Activated CD4-positive, alpha-beta memory T cell treated with anti-CD3 and anti-CD28 coated beads for 36 hours (primary cell): ENCODE data around the gene HOXB13. TPM values are rescaled to one million over a fixed set of nuclear protein-coding genes. Genes with fewer than 3 reads are reported as not detected.

Experiments
- CTCF ChIA-PET: fragments of 350-600 bp; sonication (Branson Sonifier 250); formaldehyde crosslinking; loops from one replicate; lab custom pipeline; 2021; ENCODE audit warnings: antibody characterized with exemption, inconsistent platforms; lab: Charles Lee
- POLR2A ChIA-PET: fragments of 350-600 bp; sonication (Branson Sonifier 250); formaldehyde crosslinking; loops from one replicate; lab custom pipeline; 2021; ENCODE audit warnings: antibody characterized with exemption; lab: Charles Lee
- DNase-seq: peaks from one replicate; pipeline ENCODE4 v3.0.0-alpha.2; 2020
- H3K27ac Mint-ChIP-seq: one replicate; pipeline ENCODE4 v1.8.0; 2021; ENCODE audit warnings: mixed read lengths
- H3K27me3 Mint-ChIP-seq: one replicate; pipeline ENCODE4 v1.8.0; 2021; ENCODE audit warnings: mixed read lengths
- H3K36me3 Mint-ChIP-seq: one replicate; pipeline ENCODE4 v1.8.0; 2021; ENCODE audit warnings: mixed read lengths
- H3K4me1 Mint-ChIP-seq: one replicate; pipeline ENCODE4 v1.8.0; 2021; ENCODE audit warnings: low read depth, mixed read lengths
- H3K4me3 Mint-ChIP-seq: one replicate; pipeline ENCODE4 v1.8.0; 2021; ENCODE audit warnings: mild to moderate bottlenecking, mixed read lengths
- H3K9me3 Mint-ChIP-seq: one replicate; pipeline ENCODE4 v1.8.0; 2021; ENCODE audit warnings: mixed read lengths
- intact Hi-C: fragments of 100-400 bp; cut with micrococcal nuclease; formaldehyde crosslinking; loops from one replicate; pipeline ENCODE4 v1.15.1; 2023
- total RNA-seq, 2 experiments: library from RNA; stranded (reverse); gene quantifications; one replicate each; pipeline ENCODE4 v1.2.3, GENCODE V29; 2021

HOXB13 gene
- total RNA-seq, 2 experiments from 2014 or later: not detected

DNA sequence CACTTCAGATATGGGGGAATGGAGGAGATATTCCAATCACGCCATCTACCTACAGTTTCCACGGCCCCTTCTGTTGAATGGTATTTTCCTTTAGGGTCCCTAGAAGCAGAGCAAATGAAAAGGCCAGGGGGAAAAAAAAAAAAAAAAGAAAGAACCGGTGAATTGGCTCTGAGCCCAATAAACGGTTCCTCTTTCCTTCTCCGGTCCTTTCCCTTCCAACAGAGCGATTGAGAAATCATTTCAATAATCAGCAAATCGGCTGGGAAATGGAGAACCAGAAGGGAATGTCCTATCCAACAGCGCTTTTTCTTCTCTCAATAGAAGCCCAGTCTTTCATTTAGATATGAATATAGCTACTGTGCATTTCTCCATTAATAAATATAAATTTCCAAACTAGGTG lies 26.8 kb upstream of the HOXB13 start:
- Mint-ChIP-seq H3K4me3 (no peak overlapping the region), H3K27ac (no peak overlapping the region), H3K27me3 (peaks cover 77% of the 10 kb centered on the region), H3K9me3 (no peaks in the 10 kb centered on the region), H3K4me1 (peaks cover 13% of the 10 kb centered on the region), H3K36me3 (no peaks in the 10 kb centered on the region)
- DNase-seq: no peak
- ChIA-PET POLR2A (no interaction called here), CTCF (no interaction called here)
- intact Hi-C loops: no loop called here

DNA sequence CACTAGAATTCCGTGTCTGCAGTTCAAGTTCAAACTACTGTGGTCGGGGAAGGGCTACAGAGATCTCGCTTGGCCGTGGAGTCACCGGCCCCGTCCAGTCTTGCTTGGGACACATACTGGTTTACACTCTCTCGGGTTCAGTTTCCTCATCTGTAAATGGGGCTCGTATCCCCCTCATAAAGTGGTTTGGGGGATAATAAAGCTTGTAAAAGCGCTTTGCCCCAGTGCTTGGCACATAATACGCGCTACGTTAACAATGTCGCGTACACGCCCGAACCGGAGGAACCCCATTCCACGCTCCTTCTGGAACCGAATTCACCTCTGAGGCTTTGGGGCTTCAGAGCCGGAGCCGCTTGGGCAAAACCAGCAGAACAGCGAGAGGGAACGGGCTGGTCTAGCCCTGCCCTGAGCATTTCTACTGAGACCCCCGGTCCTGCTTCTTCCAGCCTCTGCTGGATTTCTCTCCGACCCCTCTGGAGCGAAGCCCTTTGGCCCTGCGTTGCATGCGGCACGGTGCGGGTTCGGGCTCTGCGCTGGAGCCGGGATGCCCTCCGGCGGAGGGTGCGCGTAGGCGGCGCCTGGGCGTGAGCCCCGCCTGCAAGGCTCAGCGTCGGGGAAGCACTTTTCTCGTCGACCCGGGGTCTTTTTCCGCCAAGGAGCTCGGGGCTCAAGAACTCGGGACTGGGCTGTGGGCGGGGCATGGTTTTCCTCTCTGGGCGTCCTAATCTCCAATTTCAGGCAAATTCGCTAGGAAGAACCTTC lies 26.1 kb upstream of the HOXB13 start:
- no peak for DNase-seq
- Mint-ChIP-seq H3K27ac (peak overlapping the region; percentile 18), H3K4me1 (peaks cover 13% of the 10 kb centered on the region), H3K4me3 (no peak overlapping the region), H3K36me3 (no peaks in the 10 kb centered on the region), H3K27me3 (peaks cover 83% of the 10 kb centered on the region), H3K9me3 (no peaks in the 10 kb centered on the region)
- intact Hi-C loops: loop anchor here (5.0 kb wide), 1 partner anchor 142 kb away; the partner anchor contains the start of gene HOXB7
- ChIA-PET POLR2A (no interaction called here), CTCF (interaction anchor here (0.5 kb wide), 1 partner anchor 98 kb away, joined by 3 read pairs; no protein-coding TSS in a partner anchor)

DNA sequence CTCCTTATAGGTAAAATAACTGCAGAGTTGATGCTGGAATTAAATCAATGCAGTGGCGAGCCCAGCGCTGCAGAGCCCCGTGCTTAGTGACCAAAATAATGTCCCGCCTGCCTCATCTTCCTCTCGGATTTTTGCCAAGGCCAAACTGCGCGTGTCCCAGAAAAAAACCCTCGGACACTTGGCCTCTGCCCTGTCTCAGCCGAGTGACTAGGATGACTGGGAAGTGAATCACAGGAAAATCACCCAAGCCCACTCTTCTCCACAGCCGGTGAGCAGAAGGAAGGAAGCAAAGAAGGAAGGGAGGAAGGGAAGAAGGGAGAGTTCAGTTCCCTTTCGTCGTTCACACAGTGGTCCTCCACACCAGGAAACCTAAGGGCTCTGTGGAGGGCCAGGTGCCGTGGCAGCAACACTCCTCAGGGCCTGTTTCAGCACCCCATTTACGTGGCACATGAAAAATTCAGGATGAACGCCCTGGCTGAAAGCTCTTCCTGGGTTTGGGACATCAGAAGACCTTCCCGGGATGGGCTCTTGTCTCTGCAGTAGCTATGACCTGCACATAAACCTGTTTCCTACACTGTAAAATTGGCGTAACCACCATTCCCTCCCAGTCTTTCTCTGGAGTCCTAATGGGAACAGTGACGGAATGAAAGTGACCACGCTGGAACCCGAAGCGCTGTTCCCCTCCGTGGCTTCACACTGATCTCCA lies 25.4 kb upstream of the HOXB13 start:
- Mint-ChIP-seq H3K36me3 (no peaks in the 10 kb centered on the region), H3K4me1 (peaks cover 13% of the 10 kb centered on the region), H3K27ac (peak overlapping the region; percentile 18), H3K27me3 (peaks cover 87% of the 10 kb centered on the region), H3K9me3 (no peaks in the 10 kb centered on the region), H3K4me3 (no peak overlapping the region)
- CTCF ChIA-PET: interaction anchor here (1.4 kb wide), 1 partner anchor 30 kb away, joined by 6 read pairs; no protein-coding TSS in a partner anchor
- intact Hi-C loops: loop anchor here (2.0 to 5.0 kb wide), 2 partner anchors 29 to 142 kb away; partner anchors contain the start of gene HOXB7
- POLR2A ChIA-PET: no interaction called here
- no peak for DNase-seq

DNA sequence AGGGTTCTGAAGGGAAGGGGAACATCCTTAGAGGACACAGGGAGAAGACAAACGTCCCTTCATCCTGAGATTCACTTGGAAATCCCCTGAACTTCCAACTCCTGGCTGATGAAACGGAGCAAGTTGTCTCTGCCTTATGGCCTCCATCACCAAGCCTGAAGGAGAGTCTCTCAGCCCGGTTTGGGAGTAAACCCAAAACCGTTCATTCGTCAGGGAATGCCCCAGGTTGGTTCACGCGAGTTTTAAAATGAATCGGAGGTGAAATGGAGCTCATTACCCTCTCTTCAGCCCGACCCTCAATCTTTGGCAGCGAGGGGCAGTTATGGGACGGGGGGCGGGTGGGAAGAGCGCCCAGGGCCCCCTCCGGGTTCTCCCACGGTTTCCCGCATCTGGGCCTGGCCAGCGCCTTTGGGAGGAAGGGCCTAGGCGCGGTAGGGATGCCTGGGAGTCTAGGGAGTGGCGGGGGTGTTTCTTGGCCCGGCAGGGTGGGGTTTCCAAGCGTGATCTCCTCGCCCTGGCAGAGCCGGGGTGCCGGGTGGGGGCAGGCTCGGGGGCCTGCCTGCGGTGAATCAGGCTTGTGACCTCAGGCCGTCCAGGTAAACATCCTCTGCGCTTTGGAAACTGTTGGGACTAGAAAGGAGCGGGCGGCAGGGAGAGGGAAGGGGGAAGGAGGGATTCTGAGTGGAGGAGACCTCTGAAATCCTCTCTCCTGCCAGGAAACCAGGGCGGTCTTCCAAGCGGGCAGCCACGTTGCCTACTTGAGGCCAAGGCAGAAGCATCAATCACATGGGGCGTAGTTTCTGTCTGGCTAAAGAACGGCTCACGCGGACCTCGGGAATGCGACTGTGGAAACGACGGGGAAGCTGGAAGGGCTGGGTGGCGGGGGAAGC lies 24.1 kb upstream of the HOXB13 start:
- intact Hi-C loops: loop anchor here (2.0 to 5.0 kb wide), 2 partner anchors 28 to 140 kb away; partner anchors contain the start of gene HOXB7
- Mint-ChIP-seq H3K27me3 (peaks cover 83% of the 10 kb centered on the region), H3K4me1 (peaks cover 13% of the 10 kb centered on the region), H3K9me3 (no peaks in the 10 kb centered on the region), H3K27ac (no peak overlapping the region), H3K36me3 (no peaks in the 10 kb centered on the region), H3K4me3 (no peak overlapping the region)
- POLR2A ChIA-PET: no interaction called here
- CTCF ChIA-PET: interaction anchor here (1.2 to 1.4 kb wide), 2 partner anchors 15 to 29 kb away, joined by 3 to 6 read pairs; no protein-coding TSS in a partner anchor
- DNase-seq: no peak

DNA sequence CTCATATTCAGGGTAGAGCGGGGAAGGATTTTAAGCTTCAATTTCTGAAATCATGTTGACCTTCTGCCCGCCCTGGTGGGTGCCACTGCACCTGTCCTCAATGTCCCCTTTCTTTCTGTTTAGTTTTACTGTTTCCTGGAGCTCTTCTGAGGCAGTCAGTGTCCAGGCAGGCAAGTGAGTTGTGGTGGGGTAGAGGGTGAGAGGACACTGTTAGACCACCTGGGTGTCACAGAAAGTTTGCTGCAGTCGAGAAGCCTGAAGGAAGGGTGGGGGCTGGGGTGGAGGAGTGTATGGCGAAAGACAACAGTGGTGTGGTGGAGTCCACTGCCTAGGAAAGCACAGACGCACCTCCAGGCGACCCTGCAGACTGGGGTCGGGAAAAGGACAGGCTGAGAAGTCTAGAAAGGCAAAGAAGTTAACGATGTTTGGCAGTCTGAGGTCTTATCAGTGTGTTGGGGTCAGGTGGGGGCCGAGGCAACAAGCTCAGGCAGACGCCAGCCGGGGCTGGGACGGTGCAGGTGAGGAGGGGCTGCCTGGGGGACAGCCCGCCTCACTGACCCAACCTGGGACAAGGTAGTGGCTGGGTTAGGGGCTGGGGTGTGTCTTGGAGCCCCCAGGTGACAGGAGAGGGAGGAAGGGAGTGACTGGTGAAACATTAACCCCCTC lies 23.3 kb upstream of the HOXB13 start:
- Mint-ChIP-seq H3K4me3 (no peak overlapping the region), H3K9me3 (no peaks in the 10 kb centered on the region), H3K36me3 (no peaks in the 10 kb centered on the region), H3K4me1 (peaks cover 15% of the 10 kb centered on the region), H3K27ac (no peak overlapping the region), H3K27me3 (peaks cover 84% of the 10 kb centered on the region)
- ChIA-PET CTCF (interaction anchor here (0.8 to 1.8 kb wide), 4 partner anchors 27 to 127 kb away, joined by 3 to 19 read pairs (median 4); no protein-coding TSS in a partner anchor), POLR2A (no interaction called here)
- DNase-seq: no peak
- intact Hi-C loops: loop anchor here (2.0 to 5.0 kb wide), 2 partner anchors 27 to 140 kb away; partner anchors contain the start of gene HOXB7

DNA sequence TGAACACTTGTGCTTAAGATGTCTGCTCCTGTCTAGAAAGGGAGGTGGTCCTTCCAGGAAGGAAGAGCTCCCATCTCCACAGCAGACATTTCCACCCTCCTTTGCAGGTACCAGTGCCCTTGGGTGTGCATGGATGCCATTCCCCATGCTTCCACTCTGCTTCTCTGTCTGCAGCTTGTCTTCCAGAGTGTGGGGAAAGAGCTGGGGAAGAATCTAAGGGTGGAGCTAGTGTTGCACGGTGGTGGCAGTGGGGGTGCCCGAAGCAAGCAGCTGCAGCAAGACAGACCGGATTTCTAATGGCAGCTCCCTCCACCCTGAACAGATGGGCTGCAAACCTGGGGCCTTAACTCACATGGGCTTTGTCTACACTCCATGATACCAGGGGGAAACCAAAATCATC lies 22.6 kb upstream of the HOXB13 start:
- Mint-ChIP-seq H3K4me3 (no peak overlapping the region), H3K27me3 (peaks cover 85% of the 10 kb centered on the region), H3K4me1 (peaks cover 15% of the 10 kb centered on the region), H3K9me3 (no peaks in the 10 kb centered on the region), H3K27ac (no peak overlapping the region), H3K36me3 (no peaks in the 10 kb centered on the region)
- ChIA-PET POLR2A (interaction anchor here (0.7 kb wide), 1 partner anchor 22 kb away, joined by 3 read pairs; no protein-coding TSS in a partner anchor), CTCF (interaction anchor here (0.7 to 1.8 kb wide), 6 partner anchors 26 to 416 kb away, joined by 3 to 19 read pairs (median 4); no protein-coding TSS in a partner anchor)
- DNase-seq: no peak
- intact Hi-C loops: loop anchor here (5.0 kb wide), 1 partner anchor 139 kb away; the partner anchor contains the start of gene HOXB7

DNA sequence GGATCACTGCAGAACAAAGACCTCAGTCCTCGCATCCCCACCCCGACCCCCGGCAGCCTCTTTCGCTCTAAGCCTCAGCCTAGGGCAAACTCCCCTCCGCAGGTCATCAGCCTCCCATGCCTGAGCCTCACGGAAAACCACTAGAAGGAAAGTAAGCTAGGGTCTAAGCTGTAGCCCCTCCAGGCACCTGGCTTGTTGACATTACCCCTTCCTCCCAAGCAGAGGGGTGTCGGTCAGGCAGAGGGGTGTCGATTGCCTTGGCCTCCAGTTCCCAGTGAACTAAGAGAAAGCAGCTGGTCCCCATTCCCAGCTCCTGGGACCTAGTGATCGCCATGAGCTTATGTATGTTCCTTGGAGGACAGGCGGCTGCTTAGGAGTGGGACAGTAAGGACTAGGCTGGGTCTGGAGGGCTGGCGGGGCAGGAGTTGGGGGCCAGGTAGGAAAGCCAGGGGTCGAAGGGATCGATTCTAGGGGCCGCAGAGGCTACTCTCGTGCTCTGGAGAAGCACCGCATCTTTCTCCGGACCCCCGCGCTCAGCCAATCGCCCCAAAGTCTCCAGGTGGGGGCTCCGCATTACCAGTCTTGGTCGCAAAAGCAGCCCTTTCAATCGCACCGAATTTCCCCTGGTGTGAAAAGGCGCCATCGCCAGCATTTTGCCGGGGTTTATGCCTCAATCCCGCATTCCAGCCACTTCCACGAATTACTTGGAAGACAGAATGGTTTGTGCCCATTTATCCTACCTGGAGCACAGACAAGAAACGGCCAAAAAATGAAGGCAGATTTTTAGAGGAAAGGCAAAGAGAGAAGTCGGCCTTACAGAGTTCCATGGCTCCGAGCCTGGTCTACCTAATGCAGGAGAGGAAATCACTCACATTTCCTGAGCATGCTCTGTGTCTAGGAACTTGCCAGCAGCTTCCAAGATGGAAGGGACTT lies 21.3 kb upstream of the HOXB13 start:
- CTCF ChIA-PET: interaction anchor here (1.3 to 1.8 kb wide), 2 partner anchors 25 to 71 kb away, joined by 6 to 19 read pairs; no protein-coding TSS in a partner anchor
- H3K4me3 Mint-ChIP-seq: no peak overlapping the region
- intact Hi-C loops: loop anchor here (5.0 kb wide), 1 partner anchor 138 kb away; the partner anchor contains the start of gene HOXB7
- no peak overlapping the region for H3K27ac Mint-ChIP-seq
- H3K4me1 Mint-ChIP-seq: peaks cover 15% of the 10 kb centered on the region
- H3K9me3 Mint-ChIP-seq: no peaks in the 10 kb centered on the region
- H3K27me3 Mint-ChIP-seq: peaks cover 81% of the 10 kb centered on the region
- POLR2A ChIA-PET: no interaction called here
- DNase-seq: no peak
- no peaks in the 10 kb centered on the region for H3K36me3 Mint-ChIP-seq

DNA sequence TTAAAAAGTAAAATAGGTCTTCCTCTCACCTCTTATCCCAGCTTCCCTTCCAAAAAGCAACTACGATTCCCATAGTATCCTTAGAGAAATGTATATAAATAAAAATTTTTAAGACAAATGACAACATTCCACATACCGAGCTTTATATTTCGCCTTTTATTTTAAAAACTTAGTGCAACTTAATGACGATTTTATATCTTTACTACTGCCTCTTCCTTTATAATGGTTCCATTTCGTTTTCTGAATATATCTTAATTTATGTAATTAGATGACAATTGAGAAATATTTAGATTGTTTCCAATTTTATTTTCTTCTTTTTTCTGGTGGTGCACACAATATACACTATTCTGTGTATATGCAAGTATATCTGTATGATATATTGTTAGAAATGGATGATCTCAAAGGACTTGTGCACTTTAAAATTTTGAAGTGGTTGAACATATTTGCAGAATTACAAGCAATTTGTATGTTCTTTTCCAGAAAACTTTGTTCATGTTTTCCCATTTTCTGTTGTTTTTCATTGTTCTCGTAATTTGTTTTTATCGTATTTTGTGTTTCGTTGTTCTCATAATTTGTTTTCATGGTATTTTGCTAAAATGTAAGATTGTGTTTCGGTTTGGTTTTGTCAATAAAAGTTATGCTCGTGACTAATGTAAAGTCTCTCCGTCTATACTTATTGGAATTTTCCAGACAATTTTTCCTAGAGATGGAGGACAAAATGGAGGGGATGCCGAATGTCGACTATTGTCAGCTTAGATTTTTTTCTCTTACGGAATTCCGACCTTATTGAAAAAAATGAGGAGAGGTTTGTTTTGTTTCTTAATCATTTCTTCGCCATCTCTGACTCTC lies 20.4 kb upstream of the HOXB13 start:
- Mint-ChIP-seq H3K36me3 (no peaks in the 10 kb centered on the region), H3K9me3 (no peaks in the 10 kb centered on the region), H3K27me3 (peaks cover 77% of the 10 kb centered on the region), H3K27ac (no peak overlapping the region), H3K4me1 (peaks cover 10% of the 10 kb centered on the region), H3K4me3 (no peak overlapping the region)
- no peak for DNase-seq
- POLR2A ChIA-PET: interaction anchor here (0.6 kb wide), 1 partner anchor 368 kb away, joined by 3 read pairs; no protein-coding TSS in a partner anchor
- CTCF ChIA-PET: interaction anchor here (1.2 kb wide), 1 partner anchor 23 kb away, joined by 3 read pairs; no protein-coding TSS in a partner anchor
- intact Hi-C loops: no loop called here

DNA sequence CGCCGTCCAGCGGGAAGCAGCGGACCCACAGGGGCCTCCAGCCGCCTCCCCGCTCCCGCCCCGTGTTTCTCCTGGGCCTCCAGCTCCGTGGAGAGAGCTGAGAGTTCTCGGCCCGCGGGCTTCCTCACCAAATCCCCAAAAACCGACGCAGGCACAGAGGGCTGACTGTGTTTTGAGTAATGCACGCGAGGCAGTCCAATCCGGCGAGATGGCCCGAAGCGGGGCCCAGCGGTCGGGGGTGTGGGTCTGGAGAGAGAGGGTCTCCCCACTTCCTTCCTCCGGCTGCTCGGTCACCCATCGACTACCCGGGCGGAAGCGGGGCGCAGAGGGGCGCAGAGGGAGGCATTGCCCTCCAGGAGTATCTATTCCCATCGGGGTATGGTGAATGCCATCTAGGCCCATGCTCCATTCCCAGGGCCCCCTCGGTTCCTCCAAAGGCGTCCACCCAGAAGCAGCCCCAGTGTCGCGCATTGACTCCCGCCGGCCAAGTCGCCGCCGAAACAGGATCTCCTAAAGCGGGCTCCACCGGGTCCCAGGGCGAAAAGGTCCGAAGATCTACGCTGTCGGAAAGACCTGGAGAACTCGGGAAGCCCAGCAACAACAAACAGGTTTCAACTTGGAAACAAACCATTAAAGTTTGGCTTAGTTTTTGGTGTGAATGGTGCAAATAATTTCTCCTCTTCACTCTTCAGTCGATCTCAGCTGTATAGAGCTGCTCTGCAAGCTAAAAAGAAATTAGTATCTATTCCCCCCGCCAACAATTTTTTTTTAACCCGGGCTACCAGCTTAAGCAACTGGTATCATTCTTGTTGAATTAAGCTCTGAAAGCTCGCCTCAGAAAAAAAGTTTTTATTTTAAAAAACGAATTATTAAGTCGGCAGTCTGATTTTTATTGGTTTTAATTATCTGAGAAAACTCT lies 19.2 kb upstream of the HOXB13 start:
- DNase-seq: no peak
- Mint-ChIP-seq H3K9me3 (no peaks in the 10 kb centered on the region), H3K36me3 (no peaks in the 10 kb centered on the region), H3K27me3 (peaks cover 76% of the 10 kb centered on the region), H3K27ac (no peak overlapping the region), H3K4me3 (no peak overlapping the region), H3K4me1 (peaks cover 2% of the 10 kb centered on the region)
- intact Hi-C loops: no loop called here
- POLR2A ChIA-PET: interaction anchor here (0.5 to 0.6 kb wide), 3 partner anchors 112 to 369 kb away, joined by 3 read pairs; no protein-coding TSS in a partner anchor
- CTCF ChIA-PET: interaction anchor here (1.2 kb wide), 1 partner anchor 22 kb away, joined by 3 read pairs; no protein-coding TSS in a partner anchor
